Hepatocyte (in vitro differentiated cells): ENCODE results near the gene SLC35A3.

Experiments
- EZH2 ChIP-seq: fragments of 200-600 bp; sonication (generic); IDR thresholded peaks from 2 replicates; pipeline ENCODE4 v1.6.1; 2016; ENCODE audit warnings: antibody characterized with exemption, mild to moderate bottlenecking, borderline replicate concordance
- TF ChIP-seq, protein P1 (sequence below): fragments of 200-600 bp; sonication (generic); IDR thresholded peaks from 2 replicates; pipeline ENCODE4 v1.5.1; 2016; ENCODE audit warnings: antibody characterized with exemption, mild to moderate bottlenecking; ENCODE audit not compliant: poor library complexity

DNA sequence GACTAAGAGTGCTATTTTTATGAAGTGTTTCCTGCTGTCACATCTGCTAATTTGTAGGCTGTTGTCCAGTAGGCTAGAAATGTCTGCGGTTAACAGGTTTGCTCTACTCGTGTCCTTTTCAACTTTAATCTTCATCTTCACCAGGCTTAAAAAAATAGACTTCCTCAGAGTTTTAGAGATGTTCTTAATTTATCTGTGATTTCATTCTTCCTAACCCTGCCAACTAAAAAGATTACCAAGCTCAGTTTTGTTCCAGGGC is 96.1 kb downstream of the SLC35A3 start:
- TF ChIP-seq EZH2: no peak
- TF ChIP-seq, protein P1, sequence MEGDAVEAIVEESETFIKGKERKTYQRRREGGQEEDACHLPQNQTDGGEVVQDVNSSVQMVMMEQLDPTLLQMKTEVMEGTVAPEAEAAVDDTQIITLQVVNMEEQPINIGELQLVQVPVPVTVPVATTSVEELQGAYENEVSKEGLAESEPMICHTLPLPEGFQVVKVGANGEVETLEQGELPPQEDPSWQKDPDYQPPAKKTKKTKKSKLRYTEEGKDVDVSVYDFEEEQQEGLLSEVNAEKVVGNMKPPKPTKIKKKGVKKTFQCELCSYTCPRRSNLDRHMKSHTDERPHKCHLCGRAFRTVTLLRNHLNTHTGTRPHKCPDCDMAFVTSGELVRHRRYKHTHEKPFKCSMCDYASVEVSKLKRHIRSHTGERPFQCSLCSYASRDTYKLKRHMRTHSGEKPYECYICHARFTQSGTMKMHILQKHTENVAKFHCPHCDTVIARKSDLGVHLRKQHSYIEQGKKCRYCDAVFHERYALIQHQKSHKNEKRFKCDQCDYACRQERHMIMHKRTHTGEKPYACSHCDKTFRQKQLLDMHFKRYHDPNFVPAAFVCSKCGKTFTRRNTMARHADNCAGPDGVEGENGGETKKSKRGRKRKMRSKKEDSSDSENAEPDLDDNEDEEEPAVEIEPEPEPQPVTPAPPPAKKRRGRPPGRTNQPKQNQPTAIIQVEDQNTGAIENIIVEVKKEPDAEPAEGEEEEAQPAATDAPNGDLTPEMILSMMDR: no peak
